Measurements from ENCODE around the gene ADAMTS12.

Gene ADAMTS12

DNA sequence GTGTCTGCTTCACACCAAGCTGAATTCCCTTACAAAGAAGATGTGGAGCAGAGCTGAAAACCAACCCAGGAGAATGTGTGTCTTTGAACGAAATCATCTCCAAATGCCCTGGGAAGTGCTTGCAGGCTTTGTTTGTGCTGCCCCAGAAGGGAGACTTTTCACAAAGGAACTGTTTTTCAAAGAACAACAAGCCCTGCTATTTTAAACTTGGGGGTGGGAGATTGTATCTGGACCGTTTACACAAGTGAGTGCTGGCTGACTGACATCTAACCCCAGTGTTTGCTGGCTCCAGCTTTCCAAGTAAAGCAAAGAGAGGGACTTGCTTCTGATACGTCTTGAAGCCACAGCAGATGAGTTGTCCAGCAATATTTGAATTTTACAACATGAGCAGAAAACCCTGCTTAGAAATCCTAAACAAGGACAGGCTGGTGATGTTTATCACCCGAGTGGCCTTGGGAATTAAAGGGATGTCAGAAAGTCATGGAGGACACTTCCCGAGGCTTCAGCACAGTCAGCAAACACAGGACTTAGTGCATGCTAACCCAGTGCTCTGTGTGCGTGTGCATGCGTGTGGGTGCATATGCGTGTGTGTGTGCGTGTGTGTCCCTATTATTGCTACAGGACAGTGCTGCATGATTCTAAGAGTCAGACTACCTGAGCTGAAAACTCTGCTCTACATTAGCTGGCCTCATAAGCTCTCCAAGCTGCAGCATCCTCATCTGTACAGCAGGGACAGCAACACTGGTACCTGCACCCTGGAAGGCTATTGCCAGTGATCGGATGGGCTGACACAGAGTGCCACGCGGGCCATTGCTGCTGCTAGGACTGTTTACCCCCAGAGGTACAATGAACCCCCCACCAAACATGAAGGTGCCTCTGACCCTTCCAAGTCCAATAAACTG, 1.4 kb downstream of the ADAMTS12 start:
- DNase-seq (ENCODE audit: low spot score): no peak
- TF ChIP-seq, protein P1, sequence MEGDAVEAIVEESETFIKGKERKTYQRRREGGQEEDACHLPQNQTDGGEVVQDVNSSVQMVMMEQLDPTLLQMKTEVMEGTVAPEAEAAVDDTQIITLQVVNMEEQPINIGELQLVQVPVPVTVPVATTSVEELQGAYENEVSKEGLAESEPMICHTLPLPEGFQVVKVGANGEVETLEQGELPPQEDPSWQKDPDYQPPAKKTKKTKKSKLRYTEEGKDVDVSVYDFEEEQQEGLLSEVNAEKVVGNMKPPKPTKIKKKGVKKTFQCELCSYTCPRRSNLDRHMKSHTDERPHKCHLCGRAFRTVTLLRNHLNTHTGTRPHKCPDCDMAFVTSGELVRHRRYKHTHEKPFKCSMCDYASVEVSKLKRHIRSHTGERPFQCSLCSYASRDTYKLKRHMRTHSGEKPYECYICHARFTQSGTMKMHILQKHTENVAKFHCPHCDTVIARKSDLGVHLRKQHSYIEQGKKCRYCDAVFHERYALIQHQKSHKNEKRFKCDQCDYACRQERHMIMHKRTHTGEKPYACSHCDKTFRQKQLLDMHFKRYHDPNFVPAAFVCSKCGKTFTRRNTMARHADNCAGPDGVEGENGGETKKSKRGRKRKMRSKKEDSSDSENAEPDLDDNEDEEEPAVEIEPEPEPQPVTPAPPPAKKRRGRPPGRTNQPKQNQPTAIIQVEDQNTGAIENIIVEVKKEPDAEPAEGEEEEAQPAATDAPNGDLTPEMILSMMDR (conservative IDR thresholded peaks at IDR 0.05; ENCODE audit: low read depth): no peak
- CTCF ChIA-PET: interaction anchor here (0.6 kb wide), 1 partner anchor 13 kb away, joined by 3 read pairs; no protein-coding TSS in a partner anchor
- POLR2A ChIA-PET (ENCODE audit: low non-redundant PET): no interaction called here
- no peak overlapping the region for H3K27ac ChIP-seq

DNA sequence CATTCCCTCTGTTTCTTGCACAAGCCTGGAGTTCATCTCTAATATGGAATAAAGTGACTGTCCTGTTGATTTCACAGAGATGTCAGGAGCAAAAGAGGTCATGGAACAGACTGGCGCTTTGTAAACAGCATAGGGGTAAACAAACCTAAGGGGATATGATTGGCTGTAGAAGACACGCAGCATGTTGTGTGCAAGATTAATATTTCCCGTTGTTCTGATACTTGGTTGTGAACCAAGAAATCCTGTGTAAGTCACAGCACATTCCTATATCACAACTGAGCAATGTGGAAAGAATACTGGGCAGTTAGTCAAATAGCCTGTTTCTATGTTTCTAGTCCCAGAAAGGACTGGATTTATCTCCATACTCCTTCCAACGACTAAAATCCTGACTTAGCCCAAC, 3.2 kb downstream of the ADAMTS12 start:
- CTCF ChIA-PET: no interaction called here
- TF ChIP-seq, protein P1 (conservative IDR thresholded peaks at IDR 0.05; ENCODE audit: low read depth): no peak

DNA sequence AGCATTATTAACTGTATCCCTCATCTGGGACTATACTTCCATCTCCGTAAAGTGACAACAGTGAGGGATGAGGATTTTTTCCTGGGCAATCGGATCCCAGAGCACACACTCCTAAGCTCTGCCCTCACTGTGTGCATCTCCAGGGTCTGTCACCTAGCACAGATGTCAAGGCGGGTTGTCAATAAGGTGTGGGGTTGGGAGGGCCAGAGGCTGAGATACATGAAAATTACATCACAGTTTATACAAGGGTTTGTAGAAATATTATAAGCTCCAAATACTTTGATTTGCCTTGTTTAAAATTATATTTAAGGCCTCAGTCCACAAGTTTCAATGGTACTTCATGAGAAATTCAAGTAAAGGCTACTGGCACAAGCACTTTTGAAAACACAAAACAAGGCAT, 4.5 kb downstream of the ADAMTS12 start:
- H3K27ac ChIP-seq: no peak overlapping the region
- DNase-seq (ENCODE audit: low spot score): no peak
- ChIA-PET CTCF (interaction anchor here (0.6 kb wide), 1 partner anchor 335 kb away, joined by 3 read pairs; no protein-coding TSS in a partner anchor), POLR2A (ENCODE audit: low non-redundant PET) (no interaction called here)
- TF ChIP-seq, protein P1 (conservative IDR thresholded peaks at IDR 0.05; ENCODE audit: low read depth): no peak

More for the DNA sequence above, 3.2 kb downstream of the ADAMTS12 start:
- DNase-seq (ENCODE audit: low spot score): no peak
- POLR2A ChIA-PET (ENCODE audit: low non-redundant PET): no interaction called here
- H3K27ac ChIP-seq: no peak overlapping the region

DNA sequence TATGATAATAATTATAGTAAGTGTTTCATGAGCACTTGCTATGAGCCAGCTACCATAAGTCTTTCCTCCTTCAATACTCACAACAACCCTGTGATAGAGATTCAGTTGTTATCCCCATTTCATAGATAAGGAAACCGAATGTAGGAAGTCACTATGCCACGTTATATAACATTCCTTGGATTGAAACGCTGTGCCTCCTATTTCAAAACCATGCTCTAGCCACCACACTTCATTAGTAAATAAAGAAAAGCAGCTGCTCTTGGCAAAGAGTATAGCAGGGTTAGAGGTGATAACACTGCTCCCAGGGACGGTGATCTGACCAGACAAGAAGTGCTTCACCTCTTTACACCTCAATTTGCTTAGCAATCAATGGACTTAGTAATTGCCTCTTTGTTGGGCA, 5.5 kb downstream of the ADAMTS12 start:
- CTCF ChIA-PET: no interaction called here
- POLR2A ChIA-PET (ENCODE audit: low non-redundant PET): no interaction called here
- TF ChIP-seq, protein P1 (conservative IDR thresholded peaks at IDR 0.05; ENCODE audit: low read depth): no peak
- H3K27ac ChIP-seq: no peak overlapping the region
- DNase-seq (ENCODE audit: low spot score): no peak

DNA sequence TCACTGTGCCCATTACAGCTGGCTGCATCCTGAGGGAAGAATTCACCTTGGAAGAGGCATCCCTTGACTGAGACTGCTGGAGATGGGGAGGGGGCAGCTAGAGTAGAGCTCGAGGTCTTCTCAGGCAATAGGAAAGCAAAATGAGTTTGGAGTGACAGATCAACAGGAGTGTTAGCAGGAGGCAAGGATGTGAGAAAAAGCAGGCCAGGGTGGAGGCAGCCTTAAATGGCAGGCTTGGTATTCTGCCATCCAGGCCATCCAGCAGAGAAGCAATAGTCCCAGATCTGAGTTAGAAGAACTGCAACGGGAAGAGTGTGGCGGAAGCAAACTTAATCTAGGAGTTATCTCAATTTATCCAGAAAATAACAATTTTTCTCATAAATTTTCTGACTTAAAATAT, 6.1 kb downstream of the ADAMTS12 start:
- ChIA-PET CTCF (no interaction called here), POLR2A (ENCODE audit: low non-redundant PET) (no interaction called here)
- TF ChIP-seq, protein P1 (conservative IDR thresholded peaks at IDR 0.05; ENCODE audit: low read depth): no peak
- no peak for DNase-seq (ENCODE audit: low spot score)
- H3K27ac ChIP-seq: no peak overlapping the region

DNA sequence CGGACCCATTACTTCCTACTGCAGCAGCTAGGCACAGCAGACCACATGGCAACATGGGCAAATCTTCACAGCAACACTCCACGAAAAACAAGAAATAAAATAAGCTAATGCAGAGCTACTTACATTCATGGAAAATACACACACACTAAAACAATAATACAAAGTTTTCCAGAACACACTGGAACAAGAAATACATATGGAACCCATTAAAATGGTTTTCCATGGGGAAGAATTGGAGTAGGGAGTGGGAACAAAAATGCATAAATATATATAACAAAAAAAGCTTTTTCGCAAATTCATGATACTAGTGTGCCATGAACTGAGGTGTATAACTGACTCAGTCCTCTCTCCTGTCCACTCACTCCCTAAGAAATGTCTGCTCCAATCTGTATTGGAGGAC, 8.3 kb downstream of the ADAMTS12 start:
- POLR2A ChIA-PET (ENCODE audit: low non-redundant PET): no interaction called here
- TF ChIP-seq, protein P1 (conservative IDR thresholded peaks at IDR 0.05; ENCODE audit: low read depth): no peak
- CTCF ChIA-PET: no interaction called here
- H3K27ac ChIP-seq: no peak overlapping the region
- DNase-seq (ENCODE audit: low spot score): no peak
